ENCODE results near the gene SURF4. TPM values are rescaled to one million over a fixed set of nuclear protein-coding genes. Genes with fewer than 3 reads are reported as not detected.

Gene SURF4
- total RNA-seq, 1 experiment from 2014 or later = 417 TPM

GRCh38 chr9:133367221-133367620, 8.6 kb downstream of the SURF4 start:
- no peak for DNase-seq
- Histone ChIP-seq H3K4me3 (no peak overlapping the region), H3K36me3 (peaks cover 91% of the 10 kb centered on the region), H3K27me3 (no peaks in the 10 kb centered on the region), H3K9me3 (no peaks in the 10 kb centered on the region)

GRCh38 chr9:133366435-133366834, 9.4 kb downstream of the SURF4 start:
- DNase-seq = no peak
- Histone ChIP-seq H3K27me3 (no peaks in the 10 kb centered on the region), H3K36me3 (peaks cover 91% of the 10 kb centered on the region), H3K4me3 (no peak overlapping the region), H3K9me3 (no peaks in the 10 kb centered on the region)

- Histone ChIP-seq H3K27me3 (no peaks in the 10 kb centered on the region), H3K4me3 (no peak overlapping the region), H3K36me3 (peaks cover 75% of the 10 kb centered on the region), H3K9me3 (no peaks in the 10 kb centered on the region)
- DNase-seq = no peak
These were observed 13.4 kb downstream of the SURF4 start for GRCh38 chr9:133362359-133363044.

GRCh38 chr9:133361507-133362092, 14.3 kb downstream of the SURF4 start:
- Histone ChIP-seq H3K4me3 (no peak overlapping the region), H3K27me3 (no peaks in the 10 kb centered on the region), H3K9me3 (no peaks in the 10 kb centered on the region), H3K36me3 (peaks cover 66% of the 10 kb centered on the region)
- no peak for DNase-seq

GRCh38 chr9:133360400-133361393, 15.2 kb downstream of the SURF4 start:
- Histone ChIP-seq H3K4me3 (no peak overlapping the region), H3K9me3 (no peaks in the 10 kb centered on the region), H3K36me3 (peaks cover 57% of the 10 kb centered on the region), H3K27me3 (no peaks in the 10 kb centered on the region)
- DNase-seq = no peak

GRCh38 chr9:133359399-133360175, 16.3 kb downstream of the SURF4 start:
- H3K9me3 ChIP-seq = no peaks in the 10 kb centered on the region
- H3K4me3 ChIP-seq = no peak overlapping the region
- no peak for DNase-seq
- H3K36me3 ChIP-seq = peaks cover 49% of the 10 kb centered on the region
- no peaks in the 10 kb centered on the region for H3K27me3 ChIP-seq

- H3K36me3 ChIP-seq = peaks cover 37% of the 10 kb centered on the region
- no peaks in the 10 kb centered on the region for H3K9me3 ChIP-seq
- H3K4me3 ChIP-seq = peak overlapping the region; percentile 64
- no peaks in the 10 kb centered on the region for H3K27me3 ChIP-seq
- DNase-seq = no peak
These were observed 18.2 kb downstream of the SURF4 start for GRCh38 chr9:133357656-133358055.

- Histone ChIP-seq H3K27me3 (no peaks in the 10 kb centered on the region), H3K4me3 (peak within 1 kb of the TSS; percentile 64), H3K36me3 (peaks cover 37% of the 10 kb centered on the region), H3K9me3 (no peaks in the 10 kb centered on the region)
- peak; percentile 91 for DNase-seq
These were observed 19.3 kb downstream of the SURF4 start, which contains the start of the genes SURF1 and SURF2 for GRCh38 chr9:133356391-133357091. Gene SURF1 (minus strand): TSS chr9:133356487. CDS start chr9:133356453, 34 bp downstream. Gene SURF2 (plus strand): TSS chr9:133356550. CDS start chr9:133356593, 43 bp downstream.

- Histone ChIP-seq H3K9me3 (no peaks in the 10 kb centered on the region), H3K27me3 (no peaks in the 10 kb centered on the region), H3K4me3 (peak overlapping the region; percentile 64), H3K36me3 (peaks cover 38% of the 10 kb centered on the region)
- no peak for DNase-seq
These were observed 19.9 kb downstream of the SURF4 start for GRCh38 chr9:133355881-133356357.

- DNase-seq = no peak
- Histone ChIP-seq H3K27me3 (no peaks in the 10 kb centered on the region), H3K36me3 (peaks cover 39% of the 10 kb centered on the region), H3K4me3 (peak overlapping the region; percentile 64; the same call in 1 of the 2 replicates), H3K9me3 (no peaks in the 10 kb centered on the region)
These were observed 21.1 kb downstream of the SURF4 start for GRCh38 chr9:133354766-133355165.

GRCh38 chr9:133353548-133353947, 22.3 kb downstream of the SURF4 start:
- Histone ChIP-seq H3K27me3 (no peaks in the 10 kb centered on the region), H3K4me3 (no peak overlapping the region), H3K9me3 (no peaks in the 10 kb centered on the region), H3K36me3 (peaks cover 49% of the 10 kb centered on the region)
- DNase-seq = no peak

GRCh38 chr9:133352635-133353340, 23.1 kb downstream of the SURF4 start:
- DNase-seq = no peak
- H3K36me3 ChIP-seq = peaks cover 53% of the 10 kb centered on the region
- no peaks in the 10 kb centered on the region for H3K9me3 ChIP-seq
- H3K27me3 ChIP-seq = no peaks in the 10 kb centered on the region
- H3K4me3 ChIP-seq = no peak overlapping the region

- no peak overlapping the region for H3K4me3 ChIP-seq
- H3K36me3 ChIP-seq = peaks cover 53% of the 10 kb centered on the region
- no peaks in the 10 kb centered on the region for H3K9me3 ChIP-seq
- DNase-seq = peak; percentile 70
- H3K27me3 ChIP-seq = no peaks in the 10 kb centered on the region
These were observed 23.8 kb downstream of the SURF4 start for GRCh38 chr9:133351908-133352634.

GRCh38 chr9:133351526-133351907, 24.3 kb downstream of the SURF4 start:
- no peak for DNase-seq
- Histone ChIP-seq H3K27me3 (no peaks in the 10 kb centered on the region), H3K4me3 (no peak overlapping the region), H3K36me3 (peaks cover 54% of the 10 kb centered on the region), H3K9me3 (no peaks in the 10 kb centered on the region)

Data from MG63 (cell line).